Adrenal gland (tissue), 5 donors: ENCODE measurements around the gene ARHGEF17.

ENCODE experiments used
- POLR2A ChIP-seq, 2 donors: fragments of 450-650 bp; IDR thresholded peaks; one replicate each; pipeline ENCODE4 v1.6.1; 2017; ENCODE audit warnings: antibody characterized with exemption in 2 of 2, mild to moderate bottlenecking in 2 of 2, moderate library complexity in 1 of 2
- TF ChIP-seq, protein P1 (sequence below), 6 experiments: fragments of 450-650 bp in 4 of 6; fragments of 200-600 bp in 2 of 6; sonication (generic) in 1 of 6; IDR thresholded peaks; 1 replicate in 5 of 6; 2 replicates in 1 of 6; pipeline versions ENCODE4 v1.5.1 to v1.8.0; 2016 to 2021; ENCODE audit warnings: antibody characterized with exemption in 6 of 6, mild to moderate bottlenecking in 2 of 6, moderate library complexity in 1 of 6
- donor health status: DM: no; HTN: no; CAD: no.

DNA sequence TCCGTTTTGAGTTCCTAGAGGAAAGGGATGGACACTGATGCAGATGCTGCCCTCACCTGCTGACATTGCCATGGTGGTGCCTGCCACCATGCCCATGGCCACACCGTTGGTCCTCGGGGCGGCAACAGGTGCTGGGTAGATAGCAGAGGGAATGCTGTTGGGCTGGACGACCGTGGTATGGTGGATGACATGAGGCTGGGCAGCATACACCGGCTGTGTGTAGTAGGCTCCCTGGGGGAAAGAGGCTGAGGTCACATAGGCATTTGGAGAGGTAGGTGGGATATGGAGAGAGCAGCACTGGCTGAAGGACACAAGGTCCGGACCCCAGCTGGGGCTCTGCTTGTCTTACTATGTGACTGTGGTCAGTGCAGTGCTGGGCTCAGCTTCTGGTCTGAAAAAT lies 101.4 kb downstream of the ARHGEF17 start:
- TF ChIP-seq, protein P1, sequence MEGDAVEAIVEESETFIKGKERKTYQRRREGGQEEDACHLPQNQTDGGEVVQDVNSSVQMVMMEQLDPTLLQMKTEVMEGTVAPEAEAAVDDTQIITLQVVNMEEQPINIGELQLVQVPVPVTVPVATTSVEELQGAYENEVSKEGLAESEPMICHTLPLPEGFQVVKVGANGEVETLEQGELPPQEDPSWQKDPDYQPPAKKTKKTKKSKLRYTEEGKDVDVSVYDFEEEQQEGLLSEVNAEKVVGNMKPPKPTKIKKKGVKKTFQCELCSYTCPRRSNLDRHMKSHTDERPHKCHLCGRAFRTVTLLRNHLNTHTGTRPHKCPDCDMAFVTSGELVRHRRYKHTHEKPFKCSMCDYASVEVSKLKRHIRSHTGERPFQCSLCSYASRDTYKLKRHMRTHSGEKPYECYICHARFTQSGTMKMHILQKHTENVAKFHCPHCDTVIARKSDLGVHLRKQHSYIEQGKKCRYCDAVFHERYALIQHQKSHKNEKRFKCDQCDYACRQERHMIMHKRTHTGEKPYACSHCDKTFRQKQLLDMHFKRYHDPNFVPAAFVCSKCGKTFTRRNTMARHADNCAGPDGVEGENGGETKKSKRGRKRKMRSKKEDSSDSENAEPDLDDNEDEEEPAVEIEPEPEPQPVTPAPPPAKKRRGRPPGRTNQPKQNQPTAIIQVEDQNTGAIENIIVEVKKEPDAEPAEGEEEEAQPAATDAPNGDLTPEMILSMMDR (IDR thresholded peaks at IDR 0.05) = no peak
- no peak for TF ChIP-seq POLR2A (IDR thresholded peaks at IDR 0.05)
